CD14-positive monocyte (primary cell): ENCODE data around the gene SPHKAP. TPM values are rescaled to one million over a fixed set of nuclear protein-coding genes. Genes with fewer than 3 reads are reported as not detected.

ENCODE experiments used
- DNase-seq, 3 donors: peaks; one replicate each; pipeline ENCODE4 v3.0.0-alpha.2; 2011 to 2022
- H2AFZ ChIP-seq: 2 replicates; pipeline ENCODE4 v1.6.0; 2012; ENCODE audit warnings: mild to moderate bottlenecking, low read depth, low read length, inconsistent platforms; ENCODE audit not compliant: insufficient read depth, poor library complexity, severe bottlenecking
- H3K27ac ChIP-seq, 2 donors: 1 replicate in 1 of 2; 2 replicates in 1 of 2; pipeline ENCODE4 v1.5.1; 2012 to 2013; ENCODE audit warnings: low read length in 2 of 2, control low read depth in 1 of 2, inconsistent platforms in 1 of 2, low read depth in 1 of 2, mild to moderate bottlenecking in 1 of 2
- H3K27me3 ChIP-seq, 2 donors: one replicate each; pipeline versions ENCODE4 v1.6.0 to v1.6.1; 2011 to 2013; ENCODE audit warnings: low read length in 2 of 2; ENCODE audit not compliant: control insufficient read depth in 2 of 2, insufficient read depth in 2 of 2
- H3K36me3 ChIP-seq, 2 donors: replicated peaks in 1 of 2; 1 replicate in 1 of 2; 2 replicates in 1 of 2; pipeline versions ENCODE4 v1.5.1 to v1.6.1; 2012 to 2013; ENCODE audit warnings: low read length in 2 of 2, control low read depth in 1 of 2, inconsistent platforms in 1 of 2, mild to moderate bottlenecking in 1 of 2; ENCODE audit not compliant: insufficient read depth in 2 of 2, control insufficient read depth in 1 of 2
- H3K4me1 ChIP-seq, 2 donors: 1 replicate in 1 of 2; 2 replicates in 1 of 2; pipeline versions ENCODE4 v1.5.1 to v1.6.1; 2012 to 2013; ENCODE audit warnings: low read length in 2 of 2, control low read depth in 1 of 2, inconsistent platforms in 1 of 2, mild to moderate bottlenecking in 1 of 2, moderate library complexity in 1 of 2; ENCODE audit not compliant: insufficient read depth in 2 of 2, control insufficient read depth in 1 of 2
- H3K4me2 ChIP-seq: replicated peaks from 2 replicates; pipeline ENCODE3; 2012; ENCODE audit warnings: low read length, moderate library complexity, mild to moderate bottlenecking; ENCODE audit not compliant: poor library complexity, severe bottlenecking; ENCODE audit errors: extremely low read depth
- H3K4me3 ChIP-seq, 3 experiments: fragments of 200-600 bp in 1 of 3; sonication (generic) in 1 of 3; replicated peaks in 1 of 3; 1 replicate in 2 of 3; 2 replicates in 1 of 3; pipeline ENCODE4 v1.5.1; 2011 to 2013; ENCODE audit warnings: low read length in 3 of 3, mild to moderate bottlenecking in 3 of 3, control low read depth in 2 of 3, low read depth in 2 of 3, inconsistent platforms in 1 of 3, moderate library complexity in 1 of 3
- H3K79me2 ChIP-seq: 2 replicates; pipeline ENCODE4 v1.6.0; 2012; ENCODE audit warnings: mild to moderate bottlenecking, control low read depth, inconsistent platforms, low read length, moderate library complexity; ENCODE audit not compliant: insufficient read depth
- H3K9ac ChIP-seq: 2 replicates; pipeline ENCODE4 v1.6.0; 2017; ENCODE audit warnings: low read length, mild to moderate bottlenecking; ENCODE audit not compliant: insufficient read depth, poor library complexity, severe bottlenecking
- H3K9me3 ChIP-seq, 2 donors: replicated peaks in 1 of 2; 1 replicate in 1 of 2; 2 replicates in 1 of 2; pipeline versions ENCODE4 v1.5.1 to v1.6.1; 2012 to 2013; ENCODE audit warnings: low read length in 2 of 2, control low read depth in 1 of 2; ENCODE audit not compliant: control insufficient read depth in 1 of 2, insufficient read depth in 1 of 2
- H4K20me1 ChIP-seq: 2 replicates; pipeline ENCODE4 v1.6.0; 2012; ENCODE audit warnings: mild to moderate bottlenecking, low read length, control low read depth, moderate library complexity; ENCODE audit not compliant: insufficient read depth
- H3K27ac Mint-ChIP-seq, 7 donors: one replicate each; pipeline ENCODE4 v1.8.0; 2020; ENCODE audit warnings: mild to moderate bottlenecking in 7 of 7, mixed read lengths in 7 of 7, moderate library complexity in 6 of 7, inconsistent platforms in 2 of 7
- H3K27me3 Mint-ChIP-seq, 3 donors: one replicate each; pipeline ENCODE4 v1.8.0; 2021 to 2022; ENCODE audit warnings: low read depth in 3 of 3, mild to moderate bottlenecking in 3 of 3, mixed read lengths in 3 of 3, moderate library complexity in 3 of 3, inconsistent platforms in 1 of 3
- H3K36me3 Mint-ChIP-seq, 2 donors: one replicate each; pipeline ENCODE4 v1.8.0; 2020; ENCODE audit warnings: mixed read lengths in 2 of 2, inconsistent platforms in 1 of 2, mild to moderate bottlenecking in 1 of 2
- H3K4me1 Mint-ChIP-seq: one replicate; pipeline ENCODE4 v1.8.0; 2020; ENCODE audit warnings: mild to moderate bottlenecking, mixed read lengths
- H3K4me3 Mint-ChIP-seq, 2 donors: one replicate each; pipeline ENCODE4 v1.8.0; 2020; ENCODE audit warnings: mild to moderate bottlenecking in 2 of 2, mixed read lengths in 2 of 2, moderate library complexity in 1 of 2
- H3K9me3 Mint-ChIP-seq, 7 donors: one replicate each; pipeline ENCODE4 v1.8.0; 2020 to 2022; ENCODE audit warnings: mixed read lengths in 7 of 7, mild to moderate bottlenecking in 6 of 7, moderate library complexity in 6 of 7, inconsistent platforms in 2 of 7
- CTCF ChIP-seq: fragments of 200-600 bp; IDR thresholded peaks from one replicate; pipeline ENCODE4 v1.8.0; 2022; ENCODE audit warnings: antibody characterized with exemption, mild to moderate bottlenecking
- WGBS: methylation state at CpG from one replicate; pipeline ENCODE4 v1.1.5; 2013; ENCODE audit warnings: missing lambda C conversion rate; ENCODE audit not compliant: insufficient coverage; 5-methylcytosine and 5-hydroxymethylcytosine counted together
- intact Hi-C, 2 donors: fragments of 100-400 bp; cut with micrococcal nuclease; formaldehyde crosslinking; loops; one replicate each; pipeline versions ENCODE4 v1.15.0 to v1.15.1; 2023
- polyA plus RNA-seq, 3 donors: library from polyadenylated mRNA; depleted of rRNA in 1 of 3; unstranded in 2 of 3; stranded (reverse) in 1 of 3; fragments of 300-500 nt in 2 of 3; fragments of >200 nt in 1 of 3; fragmentation: Illumina TruSeq in 2 of 3; gene quantifications; 1 replicate in 2 of 3; 2 replicates in 1 of 3; pipeline ENCODE4 v1.2.3, GENCODE V29; 2012 to 2021

The SPHKAP gene
- polyA plus RNA-seq, 3 donors: not detected

DNA sequence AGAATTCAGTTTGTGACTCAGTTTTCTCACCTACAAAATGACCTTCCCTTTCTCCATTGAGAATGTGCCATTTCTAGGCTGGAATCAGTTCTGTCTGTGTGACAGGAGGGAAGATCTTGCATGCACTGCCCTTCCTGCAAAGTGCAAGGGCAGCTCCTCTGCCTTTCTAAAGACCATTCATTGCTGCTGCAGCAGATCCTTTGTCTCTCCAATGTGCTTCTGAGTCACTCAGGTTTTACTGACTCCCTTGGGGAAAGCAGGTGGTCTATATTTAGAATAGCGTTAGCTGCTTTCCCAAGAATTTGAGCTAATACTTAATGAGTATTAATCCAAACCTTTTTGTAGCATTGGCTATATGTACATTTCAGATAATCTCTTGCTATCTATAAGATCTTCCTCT is 247.6 kb downstream of the SPHKAP start:
- Histone ChIP-seq H3K36me3 (no peaks in the 10 kb centered on the region), H3K4me2 (no peak overlapping the region), H4K20me1 (no peaks in the 10 kb centered on the region), H3K9ac (no peak overlapping the region), H3K9me3 (no peaks in the 10 kb centered on the region), H2AFZ (no peak overlapping the region), H3K79me2 (no peaks in the 10 kb centered on the region), H3K27me3 (no peaks in the 10 kb centered on the region), H3K27ac (no peak overlapping the region), H3K4me3 (no peak overlapping the region), H3K4me1 (no peaks in the 10 kb centered on the region)
- TF ChIP-seq CTCF: no peak
- Mint-ChIP-seq H3K9me3 (peaks cover 0 to 2% (median 0%) of the 10 kb centered on the region in 7 donors), H3K36me3 (no peaks in the 10 kb centered on the region), H3K4me1 (no peaks in the 10 kb centered on the region), H3K27me3 (peaks cover 2 to 5% (median 3%) of the 10 kb centered on the region in 3 donors), H3K4me3 (no peak overlapping the region), H3K27ac (no peak overlapping the region)
- intact Hi-C loops: no loop called here
- DNase-seq: no peak
- no CpG with 5 or more reads among the region's 1 CpG for WGBS

DNA sequence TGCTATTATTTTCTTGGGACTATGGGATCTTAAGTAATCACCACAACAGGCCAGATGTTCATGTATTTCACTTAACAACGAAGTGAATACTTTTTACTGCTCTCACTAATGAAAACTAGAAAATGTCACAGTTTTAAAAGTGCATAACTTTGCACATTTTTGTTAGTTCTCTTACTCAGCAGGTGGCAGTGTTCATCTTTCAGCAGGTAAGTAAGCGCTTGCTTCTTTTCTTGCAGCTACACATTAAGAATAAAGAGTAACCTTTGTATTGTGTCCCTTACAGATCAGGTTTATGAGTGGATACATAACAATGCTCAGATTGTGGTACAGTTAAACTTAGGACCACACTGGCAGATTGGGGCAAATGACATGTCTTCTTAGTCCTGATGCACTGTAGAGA is 249.1 kb downstream of the SPHKAP start:
- H3K27ac Mint-ChIP-seq: no peak overlapping the region
- TF ChIP-seq CTCF: no peak
- H3K36me3 Mint-ChIP-seq: no peaks in the 10 kb centered on the region
- WGBS: no CpG with 5 or more reads among the region's 2 CpGs
- H3K27ac ChIP-seq: no peak overlapping the region
- H3K4me1 ChIP-seq: no peaks in the 10 kb centered on the region
- no peak overlapping the region for H3K4me3 Mint-ChIP-seq
- no peak overlapping the region for H3K4me2 ChIP-seq
- H3K79me2 ChIP-seq: no peaks in the 10 kb centered on the region
- no peak overlapping the region for H2AFZ ChIP-seq
- intact Hi-C loops: no loop called here
- H3K4me1 Mint-ChIP-seq: no peaks in the 10 kb centered on the region
- H3K9me3 Mint-ChIP-seq: peaks cover 0 to 2% (median 0%) of the 10 kb centered on the region in 7 donors
- H3K36me3 ChIP-seq: no peaks in the 10 kb centered on the region
- peaks cover 0 to 2% of the 10 kb centered on the region in 2 donors for H3K9me3 ChIP-seq
- H4K20me1 ChIP-seq: no peaks in the 10 kb centered on the region
- no peak for DNase-seq
- H3K27me3 Mint-ChIP-seq: peaks cover 1 to 3% (median 2%) of the 10 kb centered on the region in 3 donors
- no peaks in the 10 kb centered on the region for H3K27me3 ChIP-seq
- no peak overlapping the region for H3K4me3 ChIP-seq
- H3K9ac ChIP-seq: no peak overlapping the region
